GM12865 (cell line): ENCODE measurements around the gene OR2F1.

Experiments used
- DNase-seq: peaks from one replicate; pipeline ENCODE4 v3.0.0; 2010; ENCODE audit warnings: low read depth
- H3K4me3 ChIP-seq: 2 replicates; pipeline ENCODE4 v1.5.1; 2011; ENCODE audit warnings: mild to moderate bottlenecking, low read depth, low read length, control low read depth
- TF ChIP-seq, protein P1 (sequence below): IDR thresholded peaks from 2 replicates; pipeline ENCODE4 v1.5.1; 2011; ENCODE audit warnings: low read length, control low read depth, low read depth, inconsistent platforms; ENCODE audit not compliant: insufficient read depth; ENCODE audit errors: missing control alignments

The OR2F1 gene

DNA sequence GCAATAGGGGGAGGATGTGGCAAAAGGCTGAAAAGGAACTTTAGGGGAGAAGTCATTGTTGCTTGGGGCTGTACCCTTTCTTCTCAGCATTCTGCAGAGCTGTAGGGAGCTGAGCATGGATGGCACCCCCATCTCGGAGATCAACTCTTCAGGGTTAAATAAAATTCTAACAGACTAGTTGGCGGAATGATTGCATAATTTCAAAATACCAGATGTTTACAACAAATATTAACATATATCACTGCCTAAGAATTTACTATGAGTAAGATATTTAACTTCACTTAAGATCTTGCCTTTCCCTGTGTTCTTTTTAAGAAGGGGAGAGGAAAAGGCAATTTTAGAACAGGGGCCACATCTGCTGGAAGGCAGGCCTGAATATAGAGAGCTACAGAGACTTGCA lies 509 bp upstream of the OR2F1 start:
- no peak for DNase-seq
- H3K4me3 ChIP-seq, result no peak overlapping the region
- TF ChIP-seq, protein P1, sequence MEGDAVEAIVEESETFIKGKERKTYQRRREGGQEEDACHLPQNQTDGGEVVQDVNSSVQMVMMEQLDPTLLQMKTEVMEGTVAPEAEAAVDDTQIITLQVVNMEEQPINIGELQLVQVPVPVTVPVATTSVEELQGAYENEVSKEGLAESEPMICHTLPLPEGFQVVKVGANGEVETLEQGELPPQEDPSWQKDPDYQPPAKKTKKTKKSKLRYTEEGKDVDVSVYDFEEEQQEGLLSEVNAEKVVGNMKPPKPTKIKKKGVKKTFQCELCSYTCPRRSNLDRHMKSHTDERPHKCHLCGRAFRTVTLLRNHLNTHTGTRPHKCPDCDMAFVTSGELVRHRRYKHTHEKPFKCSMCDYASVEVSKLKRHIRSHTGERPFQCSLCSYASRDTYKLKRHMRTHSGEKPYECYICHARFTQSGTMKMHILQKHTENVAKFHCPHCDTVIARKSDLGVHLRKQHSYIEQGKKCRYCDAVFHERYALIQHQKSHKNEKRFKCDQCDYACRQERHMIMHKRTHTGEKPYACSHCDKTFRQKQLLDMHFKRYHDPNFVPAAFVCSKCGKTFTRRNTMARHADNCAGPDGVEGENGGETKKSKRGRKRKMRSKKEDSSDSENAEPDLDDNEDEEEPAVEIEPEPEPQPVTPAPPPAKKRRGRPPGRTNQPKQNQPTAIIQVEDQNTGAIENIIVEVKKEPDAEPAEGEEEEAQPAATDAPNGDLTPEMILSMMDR, result no peak

DNA sequence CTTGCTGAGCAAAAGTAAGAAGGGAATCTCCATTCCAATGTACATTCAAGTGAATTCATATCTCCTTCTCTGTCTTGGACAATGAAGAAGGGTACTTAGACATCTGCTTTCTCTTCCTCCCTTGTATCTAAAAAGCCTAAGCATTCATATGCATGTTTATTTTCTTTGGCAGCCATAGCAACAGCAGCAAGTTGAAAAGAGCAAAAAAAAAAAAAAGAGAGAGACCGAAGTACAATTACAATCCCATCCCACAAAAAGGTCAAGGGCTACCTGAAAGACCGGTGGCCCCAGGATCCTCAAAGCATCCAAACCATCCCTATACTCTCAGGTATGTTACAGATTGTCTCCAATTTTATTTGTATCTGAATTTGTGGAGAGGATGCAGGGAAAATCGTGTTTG lies 4.1 kb downstream of the OR2F1 start:
- no peak overlapping the region for H3K4me3 ChIP-seq
- TF ChIP-seq, protein P1, result no peak
- DNase-seq, result no peak

DNA sequence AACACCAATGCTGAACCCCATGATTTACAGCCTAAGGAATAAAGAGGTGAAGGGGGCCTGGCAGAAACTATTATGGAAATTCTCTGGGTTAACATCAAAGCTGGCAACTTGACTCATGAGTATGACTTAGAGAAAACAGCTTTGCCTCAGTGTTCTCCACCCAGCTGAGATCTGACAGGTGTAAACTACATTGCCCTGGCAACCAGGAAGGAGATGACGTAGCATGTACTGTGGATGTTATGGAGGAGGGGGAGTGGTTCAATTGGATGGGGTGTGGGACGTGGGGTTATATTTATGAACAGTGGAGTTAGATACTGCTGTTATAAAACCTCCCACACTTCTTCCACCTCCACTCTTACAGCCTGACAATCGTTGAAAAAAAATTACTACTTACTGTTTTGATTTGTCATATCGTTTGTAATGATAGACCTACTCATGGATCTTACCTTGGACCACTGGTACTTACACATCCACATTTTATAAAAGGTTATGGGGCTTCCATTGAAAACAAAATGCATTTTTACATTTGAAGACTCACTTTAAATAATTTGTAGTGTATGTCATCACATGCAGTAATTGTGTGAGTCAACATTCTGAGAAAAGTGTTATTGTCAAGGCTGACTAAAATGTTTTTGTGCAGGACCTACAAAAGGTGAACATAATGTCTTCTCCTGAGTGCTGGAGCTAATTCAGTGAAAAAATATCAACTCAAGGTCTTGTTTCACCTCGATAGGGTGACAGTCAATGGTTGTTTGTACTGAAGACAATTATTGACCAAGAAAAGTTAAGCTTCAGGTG lies 6.4 kb downstream of the OR2F1 start:
- H3K4me3 ChIP-seq, result no peak overlapping the region

DNA sequence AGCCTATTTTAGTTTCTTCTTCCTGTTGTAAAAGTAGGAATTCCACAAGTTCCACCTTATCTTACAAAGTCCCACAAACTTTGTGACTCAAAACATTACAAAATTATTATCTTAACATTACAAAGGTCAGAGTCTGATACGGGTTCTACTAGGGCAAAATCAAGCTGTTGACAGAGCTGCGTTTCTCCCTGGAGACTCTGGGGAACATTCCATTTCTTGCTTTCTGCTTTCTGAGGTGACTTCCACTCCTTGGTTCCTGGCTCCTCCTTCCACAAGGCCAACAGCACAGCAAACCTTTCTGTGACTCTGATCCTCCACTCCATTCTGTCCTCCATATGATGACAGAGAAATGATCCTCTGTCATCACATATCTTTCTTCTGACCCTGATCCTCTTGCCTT lies 10.6 kb downstream of the OR2F1 start:
- no peak for DNase-seq
- H3K4me3 ChIP-seq, result no peak overlapping the region
- TF ChIP-seq, protein P1, result no peak

More for the DNA sequence above, 6.4 kb downstream of the OR2F1 start:
- TF ChIP-seq, protein P1, result no peak
- no peak for DNase-seq

DNA sequence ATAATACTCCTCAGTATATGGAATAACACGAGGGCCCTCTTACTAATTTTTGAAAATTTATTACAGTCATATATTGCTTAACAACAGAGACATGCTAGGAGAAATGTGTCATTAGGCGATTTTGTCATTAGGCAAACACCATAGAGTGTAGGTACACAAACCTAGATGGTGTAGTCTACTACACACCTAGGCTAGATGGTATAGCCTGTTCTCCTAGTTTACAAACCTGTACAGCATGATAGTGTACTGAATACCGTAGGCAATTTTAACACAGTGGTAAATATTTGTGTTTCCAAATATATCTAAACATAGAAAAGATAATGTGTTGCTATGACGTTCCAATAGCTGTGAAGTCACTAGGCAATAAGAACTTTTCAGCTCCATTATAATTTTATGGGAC lies 12.8 kb downstream of the OR2F1 start:
- TF ChIP-seq, protein P1, result no peak
- no peak overlapping the region for H3K4me3 ChIP-seq
- DNase-seq, result no peak

DNA sequence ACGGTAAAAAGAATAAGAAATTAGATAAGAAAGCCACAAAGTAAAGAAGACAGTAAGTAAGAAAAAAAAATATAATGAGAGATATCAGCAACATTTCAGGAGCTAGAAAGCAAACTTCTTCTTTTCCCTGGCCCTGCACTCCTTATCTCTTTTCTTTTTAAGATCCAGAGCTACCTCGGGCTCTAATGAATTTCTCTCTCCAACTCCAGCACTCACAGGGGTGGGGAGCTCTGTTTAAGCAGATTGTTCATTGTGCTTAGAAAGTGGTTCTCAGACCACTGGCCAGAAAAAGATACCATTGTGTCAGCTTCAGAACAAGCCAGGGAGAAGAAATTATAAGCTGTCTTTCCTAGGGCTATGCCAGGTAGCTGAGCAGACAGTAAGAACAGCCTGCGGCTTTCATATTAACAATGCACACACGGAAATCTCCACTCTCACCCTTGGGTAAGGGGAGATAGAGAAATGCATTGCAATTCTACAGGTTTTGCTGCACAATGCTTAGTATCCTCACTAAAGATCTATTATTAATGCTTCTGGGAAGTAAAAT lies 19.3 kb downstream of the OR2F1 start:
- H3K4me3 ChIP-seq, result no peak overlapping the region
- DNase-seq, result no peak
- TF ChIP-seq, protein P1, result no peak
